HepG2 (cell line): ENCODE results near the gene PERCC1. TPM values are rescaled to one million over a fixed set of nuclear protein-coding genes. Genes with fewer than 3 reads are reported as not detected.

Experiments
- ATAC-seq: fragments of 200-7000 bp; cut with Tn5 transposase; 3 replicates; pipeline ENCODE4 v1.9.1; 2020; ENCODE audit warnings: mild to moderate bottlenecking, moderate library complexity
- BruUV-seq: library from RNA; stranded (reverse); fragments of 400-500 nt; replicated peaks from 2 replicates; lab custom pipeline; 2021; lab: Mats Ljungman, UMichigan
- CTCF ChIA-PET: fragments of 300-600 bp; formaldehyde crosslinking; extraction: SDS; loops from one replicate; lab custom pipeline; 2021; ENCODE audit warnings: low total read pairs, inconsistent platforms, low intra/inter-chr PET ratio; lab: Yijun Ruan, JAX
- POLR2A ChIA-PET: fragments of 350-600 bp; sonication (Branson Sonifier 250); formaldehyde crosslinking; loops from one replicate; lab custom pipeline; 2020; ENCODE audit warnings: antibody characterized with exemption, inconsistent platforms; lab: Yijun Ruan, JAX
- DNase-seq: peaks from one replicate; pipeline ENCODE4 v3.0.0-alpha.2; 2015; ENCODE audit warnings: low spot score
- FAIRE-seq: peaks from 3 replicates; lab custom pipeline; 2011; peaks lifted over from hg19 to GRCh38; lab: Jason Lieb, UNC
- H2AFZ ChIP-seq: one replicate; pipeline ENCODE4 v1.6.1; 2011; ENCODE audit warnings: low read length, inconsistent platforms
- H3K27ac ChIP-seq: fragments of 300-600 bp; 3 replicates; pipeline ENCODE4 v1.8.0; 2011; ENCODE audit warnings: mixed run types, mild to moderate bottlenecking, mixed read lengths, low read length, inconsistent platforms; ENCODE audit not compliant: insufficient read depth; ENCODE audit errors: extremely low read length
- H3K27me3 ChIP-seq, 2 experiments: fragments of 200-600 bp in 1 of 2; 2 replicates in 1 of 2; 3 replicates in 1 of 2; pipeline versions ENCODE4 v1.6.0 to v1.8.0; 2011; ENCODE audit warnings: low read length in 2 of 2, mild to moderate bottlenecking in 2 of 2, moderate library complexity in 2 of 2, inconsistent platforms in 1 of 2; ENCODE audit not compliant: insufficient read depth in 2 of 2, control insufficient read depth in 1 of 2
- H3K36me3 ChIP-seq, 2 experiments: fragments of 200-600 bp in 1 of 2; replicated peaks in 1 of 2; 2 replicates in 1 of 2; 3 replicates in 1 of 2; pipeline versions ENCODE4 v1.5.1 to v1.8.0; 2011; ENCODE audit warnings: low read length in 2 of 2, inconsistent platforms in 1 of 2; ENCODE audit not compliant: insufficient read depth in 2 of 2, control insufficient read depth in 1 of 2
- H3K4me1 ChIP-seq: 2 replicates; pipeline ENCODE4 v1.5.1; 2012; ENCODE audit warnings: low read length, inconsistent platforms; ENCODE audit not compliant: insufficient read depth
- H3K4me2 ChIP-seq: 2 replicates; pipeline ENCODE4 v1.6.0; 2011; ENCODE audit warnings: low read depth, low read length, inconsistent platforms
- H3K4me3 ChIP-seq, 3 experiments: fragments of 200-600 bp in 1 of 3; sonication (generic), shearing (Covaris generic) in 1 of 3; replicated peaks in 1 of 3; 2 replicates each; pipeline ENCODE4 v1.5.1; 2011 to 2016; ENCODE audit warnings: low read length in 3 of 3, inconsistent platforms in 2 of 3, low read depth in 2 of 3, mild to moderate bottlenecking in 2 of 3, control low read depth in 1 of 3, mixed read lengths in 1 of 3; ENCODE audit not compliant: insufficient read depth in 1 of 3
- H3K79me2 ChIP-seq: one replicate; pipeline ENCODE4 v1.6.1; 2011; ENCODE audit warnings: low read length, inconsistent platforms; ENCODE audit not compliant: insufficient read depth
- H3K9ac ChIP-seq: 2 replicates; pipeline ENCODE4 v1.6.0; 2011; ENCODE audit warnings: mild to moderate bottlenecking, low read depth, low read length, inconsistent platforms; ENCODE audit not compliant: insufficient read depth
- H3K9me3 ChIP-seq: 2 replicates; pipeline ENCODE4 v1.5.1; 2012; ENCODE audit warnings: mild to moderate bottlenecking, low read length
- H4K20me1 ChIP-seq: 2 replicates; pipeline ENCODE4 v1.6.0; 2011; ENCODE audit warnings: inconsistent platforms, mild to moderate bottlenecking, low read length, moderate library complexity; ENCODE audit not compliant: insufficient read depth
- DPF2 ChIP-seq: sonication (generic); formaldehyde crosslinking; IDR thresholded peaks from 2 replicates; pipeline ENCODE4 v1.4.0; 2020; ENCODE audit warnings: mild to moderate bottlenecking, low read depth, missing genetic modification reagents, borderline replicate concordance
- GABPB1 ChIP-seq: IDR thresholded peaks from 2 replicates; pipeline ENCODE4 v1.6.1; 2016; ENCODE audit warnings: mild to moderate bottlenecking, missing genetic modification reagents, moderate library complexity, missing compliant biosample characterization
- JUN ChIP-seq: sonication (generic); formaldehyde crosslinking; IDR thresholded peaks from 2 replicates; pipeline ENCODE4 v1.4.0; 2020; ENCODE audit warnings: mild to moderate bottlenecking, missing genetic modification reagents
- MTA1 ChIP-seq: sonication (generic); formaldehyde crosslinking; IDR thresholded peaks from 2 replicates; pipeline ENCODE4 v1.4.0; 2020; ENCODE audit warnings: missing genetic modification reagents, mild to moderate bottlenecking, borderline replicate concordance
- ZFP82 ChIP-seq: sonication (generic); formaldehyde crosslinking; IDR thresholded peaks from 2 replicates; pipeline ENCODE4 v1.5.1; 2020; ENCODE audit warnings: mild to moderate bottlenecking, missing genetic modification reagents, borderline replicate concordance
- ZNF460 ChIP-seq: sonication (generic); formaldehyde crosslinking; IDR thresholded peaks from 2 replicates; pipeline ENCODE4 v1.5.1; 2020; ENCODE audit warnings: missing genetic modification reagents, mild to moderate bottlenecking, borderline replicate concordance
- ZNF839 ChIP-seq: sonication (generic); formaldehyde crosslinking; IDR thresholded peaks from 2 replicates; pipeline ENCODE4 v1.4.0; 2020; ENCODE audit warnings: missing genetic modification reagents, mild to moderate bottlenecking, borderline replicate concordance
- WGBS: methylation state at CpG from one replicate; pipeline ENCODE4 v1.1.6; 2017; ENCODE audit warnings: low lambda C conversion rate; 5-methylcytosine and 5-hydroxymethylcytosine counted together
- in situ Hi-C: cut with HindIII; loops from 2 replicates; pipeline ENCODE4 v1.10.0; 2017; ENCODE audit warnings: low pct_unique_long_range_greater_than_20kb; ENCODE audit not compliant: extremely low pct_ligation_motif_present
- intact Hi-C: fragments of 100-400 bp; cut with micrococcal nuclease; formaldehyde crosslinking; loops from one replicate; pipeline ENCODE4 v1.10.0; 2022; ENCODE audit not compliant: unreplicated experiment
- polyA plus RNA-seq, 8 experiments: library from polyadenylated mRNA; depleted of rRNA in 3 of 8; stranded (reverse) in 7 of 8; unstranded in 1 of 8; fragments of >200 nt; fragmentation: Illumina TruSeq in 4 of 8; extraction: Trizol in 4 of 8; gene quantifications; 2 replicates each; pipeline versions ENCODE4 v1.2.1 to v1.2.3, GENCODE V29; 2011 to 2016; ENCODE audit warnings: low read depth in 4 of 8, missing spikeins in 1 of 8, mixed read lengths in 1 of 8; ENCODE audit not compliant: insufficient read depth in 1 of 8
- total RNA-seq, 5 experiments: library from RNA; depleted of rRNA; stranded (reverse); fragments of >200 nt; fragmentation: Illumina TruSeq; extraction: Trizol; gene quantifications; 2 replicates each; pipeline ENCODE4 v1.2.3, GENCODE V29; 2016; ENCODE audit warnings: low read depth in 1 of 5
- TF ChIP-seq, protein P1 (sequence below): sonication (generic); formaldehyde crosslinking; IDR thresholded peaks from 2 replicates; pipeline ENCODE4 v1.4.0; 2020; ENCODE audit warnings: mild to moderate bottlenecking, missing genetic modification reagents
- TF ChIP-seq, protein P2 (sequence below): IDR thresholded peaks from 2 replicates; pipeline ENCODE4 v1.6.1; 2012; ENCODE audit warnings: inconsistent platforms
- TF ChIP-seq, protein P3 (sequence below): sonication (generic); formaldehyde crosslinking; IDR thresholded peaks from 2 replicates; pipeline ENCODE4 v1.4.0; 2020; ENCODE audit warnings: missing genetic modification reagents, low read depth, mild to moderate bottlenecking, borderline replicate concordance
- TF ChIP-seq, protein P4 (sequence below), 2 experiments: fragments of 450-650 bp in 1 of 2; sonication (generic) in 1 of 2; formaldehyde crosslinking in 1 of 2; IDR thresholded peaks; 2 replicates each; pipeline versions ENCODE4 v1.6.1 to v1.8.0; 2016 to 2022; ENCODE audit warnings: antibody characterized with exemption in 1 of 2, mild to moderate bottlenecking in 1 of 2, missing genetic modification reagents in 1 of 2

The PERCC1 gene
- total and polyA plus RNA-seq, 2 of the 13 experiments (the other 11 are each of a cell fraction or from before 2014, with no cell fraction given): 0.15 TPM; not detected in 1

DNA sequence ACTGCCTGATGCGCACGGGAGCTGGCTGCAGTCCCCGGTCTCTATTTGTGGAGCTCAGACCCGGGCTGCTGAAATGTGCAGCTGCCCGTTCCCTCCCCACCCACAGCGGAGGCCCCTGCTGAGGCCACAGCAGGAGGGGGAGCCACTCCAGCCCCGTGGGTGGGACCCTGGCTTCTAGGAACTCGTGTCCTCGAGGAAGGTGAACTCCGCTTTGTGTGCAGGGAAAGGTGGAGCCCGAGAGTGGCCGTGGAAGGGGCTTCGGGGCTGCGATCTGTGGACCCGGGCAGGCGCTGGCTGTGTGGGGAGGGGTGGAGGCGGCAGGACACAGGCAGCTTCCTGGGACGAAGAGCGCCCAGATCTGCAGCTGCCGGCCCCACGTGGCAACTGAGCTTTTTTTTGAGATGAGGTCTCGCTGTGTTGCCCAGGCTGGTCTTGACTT is 10.5 kb downstream of the PERCC1 start:
- ATAC-seq (no peak; the same call in 2 of the 3 replicates), DNase-seq (no peak), FAIRE-seq (no peak)
- Histone ChIP-seq H3K9me3 (no peaks in the 10 kb centered on the region), H4K20me1 (no peaks in the 10 kb centered on the region), H3K79me2 (no peaks in the 10 kb centered on the region), H2AFZ (no peak overlapping the region), H3K4me1 (peaks cover 49% of the 10 kb centered on the region), H3K4me3 (peak overlapping the region in 2 of 3 experiments; percentile 4 to 55; a peak in 2 of 6 replicates), H3K36me3 (no peaks in the 10 kb centered on the region; a peak in 1 of 5 replicates), H3K27me3 (peaks cover 6 to 22% of the 10 kb centered on the region in 2 experiments; a peak in 4 of 5 replicates), H3K27ac (no peak overlapping the region), H3K9ac (peak overlapping the region; percentile 43; the same call in 1 of the 2 replicates), H3K4me2 (peak overlapping the region; percentile 68)
- POLR2A ChIA-PET: interaction anchor here (0.5 to 1.7 kb wide), 6 partner anchors 11 to 50 kb away, joined by 3 to 7 read pairs (median 3); partner anchors contain the start of genes PERCC1 and UQCC4
- no TSS peak for BruUV-seq
- CTCF ChIA-PET: no interaction called here
- in situ Hi-C loops: no loop called here
- intact Hi-C loops: no loop called here
- 9% methylated on average over 14 of the region's 22 CpGs for WGBS
- TF ChIP-seq, protein P1, sequence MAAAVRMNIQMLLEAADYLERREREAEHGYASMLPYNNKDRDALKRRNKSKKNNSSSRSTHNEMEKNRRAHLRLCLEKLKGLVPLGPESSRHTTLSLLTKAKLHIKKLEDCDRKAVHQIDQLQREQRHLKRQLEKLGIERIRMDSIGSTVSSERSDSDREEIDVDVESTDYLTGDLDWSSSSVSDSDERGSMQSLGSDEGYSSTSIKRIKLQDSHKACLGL (CRISPR knock-in tag): no peak; the same call in 1 of the 2 replicates
- TF ChIP-seq JUN (CRISPR knock-in tag) (no peak), ZFP82 (CRISPR knock-in tag) (no peak), ZNF460 (CRISPR knock-in tag) (peak; percentile 18; the same call in 1 of the 2 replicates), ZNF839 (CRISPR knock-in tag) (no peak), GABPB1 (CRISPR knock-in tag) (0 out of 2 replicates have a peak, but pooled peaks have one; percentile 26), DPF2 (no peak), MTA1 (CRISPR knock-in tag) (0 out of 2 replicates have a peak, but pooled peaks have one; percentile 30)
- TF ChIP-seq, protein P2, sequence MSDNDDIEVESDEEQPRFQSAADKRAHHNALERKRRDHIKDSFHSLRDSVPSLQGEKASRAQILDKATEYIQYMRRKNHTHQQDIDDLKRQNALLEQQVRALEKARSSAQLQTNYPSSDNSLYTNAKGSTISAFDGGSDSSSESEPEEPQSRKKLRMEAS: peak; percentile 28; the same call in 1 of the 2 replicates
- TF ChIP-seq, protein P3, sequence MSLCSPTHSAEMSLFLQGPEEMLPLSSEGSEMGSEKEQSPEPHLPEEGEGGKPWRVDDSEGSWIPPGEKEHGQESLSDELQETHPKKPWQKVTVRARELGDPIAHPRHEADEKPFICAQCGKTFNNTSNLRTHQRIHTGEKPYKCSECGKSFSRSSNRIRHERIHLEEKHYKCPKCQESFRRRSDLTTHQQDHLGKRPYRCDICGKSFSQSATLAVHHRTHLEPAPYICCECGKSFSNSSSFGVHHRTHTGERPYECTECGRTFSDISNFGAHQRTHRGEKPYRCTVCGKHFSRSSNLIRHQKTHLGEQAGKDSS (CRISPR knock-in tag): no peak
- TF ChIP-seq, protein P4, sequence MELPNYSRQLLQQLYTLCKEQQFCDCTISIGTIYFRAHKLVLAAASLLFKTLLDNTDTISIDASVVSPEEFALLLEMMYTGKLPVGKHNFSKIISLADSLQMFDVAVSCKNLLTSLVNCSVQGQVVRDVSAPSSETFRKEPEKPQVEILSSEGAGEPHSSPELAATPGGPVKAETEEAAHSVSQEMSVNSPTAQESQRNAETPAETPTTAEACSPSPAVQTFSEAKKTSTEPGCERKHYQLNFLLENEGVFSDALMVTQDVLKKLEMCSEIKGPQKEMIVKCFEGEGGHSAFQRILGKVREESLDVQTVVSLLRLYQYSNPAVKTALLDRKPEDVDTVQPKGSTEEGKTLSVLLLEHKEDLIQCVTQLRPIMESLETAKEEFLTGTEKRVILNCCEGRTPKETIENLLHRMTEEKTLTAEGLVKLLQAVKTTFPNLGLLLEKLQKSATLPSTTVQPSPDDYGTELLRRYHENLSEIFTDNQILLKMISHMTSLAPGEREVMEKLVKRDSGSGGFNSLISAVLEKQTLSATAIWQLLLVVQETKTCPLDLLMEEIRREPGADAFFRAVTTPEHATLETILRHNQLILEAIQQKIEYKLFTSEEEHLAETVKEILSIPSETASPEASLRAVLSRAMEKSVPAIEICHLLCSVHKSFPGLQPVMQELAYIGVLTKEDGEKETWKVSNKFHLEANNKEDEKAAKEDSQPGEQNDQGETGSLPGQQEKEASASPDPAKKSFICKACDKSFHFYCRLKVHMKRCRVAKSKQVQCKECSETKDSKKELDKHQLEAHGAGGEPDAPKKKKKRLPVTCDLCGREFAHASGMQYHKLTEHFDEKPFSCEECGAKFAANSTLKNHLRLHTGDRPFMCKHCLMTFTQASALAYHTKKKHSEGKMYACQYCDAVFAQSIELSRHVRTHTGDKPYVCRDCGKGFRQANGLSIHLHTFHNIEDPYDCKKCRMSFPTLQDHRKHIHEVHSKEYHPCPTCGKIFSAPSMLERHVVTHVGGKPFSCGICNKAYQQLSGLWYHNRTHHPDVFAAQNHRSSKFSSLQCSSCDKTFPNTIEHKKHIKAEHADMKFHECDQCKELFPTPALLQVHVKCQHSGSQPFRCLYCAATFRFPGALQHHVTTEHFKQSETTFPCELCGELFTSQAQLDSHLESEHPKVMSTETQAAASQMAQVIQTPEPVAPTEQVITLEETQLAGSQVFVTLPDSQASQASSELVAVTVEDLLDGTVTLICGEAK (IDR thresholded peaks at IDR 0.05): no peak
- TF ChIP-seq, protein P4 (CRISPR knock-in tag; IDR thresholded peaks at IDR 0.05): 0 out of 2 replicates have a peak, but pooled peaks have one; percentile 42
